Measurements from ENCODE around the gene MFAP3. TPM values are rescaled to one million over a fixed set of nuclear protein-coding genes. Genes with fewer than 3 reads are reported as not detected.
"Not testable (repeated sequence)": the region's sequence is repeated elsewhere in the genome, so short reads cannot be mapped to it uniquely, and the experiment has no call there.

Gene MFAP3
- total and polyA plus RNA-seq, 8 donors: 33.6 to 44.0 (median 36.6) TPM

- H3K4me1 ChIP-seq: no peaks in the 10 kb centered on the region
- DNase-seq (no peak), ATAC-seq (no peak)
- no peaks in the 10 kb centered on the region for H3K27me3 ChIP-seq
- no peaks in the 10 kb centered on the region for H3K9me3 ChIP-seq
- H3K27ac ChIP-seq: no peak overlapping the region
- H3K4me3 ChIP-seq: no peak overlapping the region
- no peaks in the 10 kb centered on the region for H3K36me3 ChIP-seq
- intact Hi-C loops (cut with DNase I): no loop called here
- TF ChIP-seq CTCF (IDR thresholded peaks at IDR 0.05): no peak
Measured at GRCh38 chr5:154065971-154066370, 27.2 kb downstream of the MFAP3 start.

GRCh38 chr5:154069854-154070253 lies 31.1 kb downstream of the MFAP3 start:
- H3K27me3 ChIP-seq, H3K36me3 ChIP-seq, H3K9me3 ChIP-seq, H3K4me1 ChIP-seq, H3K4me3 ChIP-seq, ATAC-seq, H3K27ac ChIP-seq, DNase-seq: not testable (repeated sequence)
- intact Hi-C loops (cut with DNase I): loop anchor here in 1 of 2 donors (5.0 kb wide), 1 partner anchor 337 kb away; no protein-coding TSS in a partner anchor

- peaks cover 0 to 7% of the 10 kb centered on the region in 2 donors for H3K4me1 ChIP-seq
- intact Hi-C loops (cut with DNase I): loop anchor here in 1 of 2 donors (5.0 kb wide), 1 partner anchor 335 kb away; no protein-coding TSS in a partner anchor
- H3K27me3 ChIP-seq: no peaks in the 10 kb centered on the region
- H3K9me3 ChIP-seq: no peaks in the 10 kb centered on the region
- no peak overlapping the region for H3K4me3 ChIP-seq
- ATAC-seq: no peak
- H3K36me3 ChIP-seq: no peaks in the 10 kb centered on the region
- no peak for TF ChIP-seq CTCF (IDR thresholded peaks at IDR 0.05)
- no peak for DNase-seq
- no peak overlapping the region for H3K27ac ChIP-seq
Measured at GRCh38 chr5:154071799-154072413, 33.1 kb downstream of the MFAP3 start.

GRCh38 chr5:154072414-154073171 lies 33.8 kb downstream of the MFAP3 start:
- Histone ChIP-seq H3K9me3 (no peaks in the 10 kb centered on the region), H3K4me1 (peaks cover 0 to 13% of the 10 kb centered on the region in 2 donors), H3K27ac (no peak overlapping the region), H3K4me3 (no peak overlapping the region), H3K27me3 (no peaks in the 10 kb centered on the region), H3K36me3 (no peaks in the 10 kb centered on the region)
- TF ChIP-seq CTCF (IDR thresholded peaks at IDR 0.05): peak; percentile 85 to 91
- intact Hi-C loops (cut with DNase I): loop anchor here in 1 of 2 donors (5.0 kb wide), 1 partner anchor 335 kb away; no protein-coding TSS in a partner anchor
- ATAC-seq (peak; percentile 97), DNase-seq (peak; percentile 76 to 91 (median 84))

- no peak overlapping the region for H3K27ac ChIP-seq
- no peaks in the 10 kb centered on the region for H3K36me3 ChIP-seq
- intact Hi-C loops (cut with DNase I): no loop called here
- H3K27me3 ChIP-seq: no peaks in the 10 kb centered on the region
- DNase-seq (no peak), ATAC-seq (peak; percentile 73)
- TF ChIP-seq CTCF (IDR thresholded peaks at IDR 0.05): no peak
- H3K4me3 ChIP-seq: no peak overlapping the region
- H3K4me1 ChIP-seq: peaks cover 5 to 23% of the 10 kb centered on the region in 2 donors
- H3K9me3 ChIP-seq: no peaks in the 10 kb centered on the region
Measured at GRCh38 chr5:154076240-154076922, 37.6 kb downstream of the MFAP3 start.

All from left lung (tissue), 10 donors.